ENCODE results near the gene ATG9A.
"Not testable (repeated sequence)": the region's sequence is repeated elsewhere in the genome, so short reads cannot be mapped to it uniquely, and the experiment has no call there.

ATG9A gene
- long read RNA-seq, donor 1, full-length matches to known transcripts: 6 of 16 reads
- long read RNA-seq, donor 1, partial matches to known transcripts: 10 of 16 reads
- long read RNA-seq, donor 1, other reads (novel, unspliced or antisense): 0 of 16 reads
- long read RNA-seq, donor 2, full-length matches to known transcripts: 6 of 6 reads
- long read RNA-seq, donor 2, partial matches to known transcripts: 0 of 6 reads
- long read RNA-seq, donor 2, other reads (novel, unspliced or antisense): 0 of 6 reads
- long read RNA-seq, donor 3, full-length matches to known transcripts: 5 of 5 reads
- long read RNA-seq, donor 3, partial matches to known transcripts: 0 of 5 reads
- long read RNA-seq, donor 3, other reads (novel, unspliced or antisense): 0 of 5 reads
- long read RNA-seq, donor 4, full-length matches to known transcripts: 4 of 4 reads
- long read RNA-seq, donor 4, partial matches to known transcripts: 0 of 4 reads
- long read RNA-seq, donor 4, other reads (novel, unspliced or antisense): 0 of 4 reads
- long read RNA-seq, donor 5, full-length matches to known transcripts: 7 of 7 reads
- long read RNA-seq, donor 5, partial matches to known transcripts: 0 of 7 reads
- long read RNA-seq, donor 5, other reads (novel, unspliced or antisense): 0 of 7 reads
- long read RNA-seq, donor 6, full-length matches to known transcripts: 5 of 16 reads
- long read RNA-seq, donor 6, partial matches to known transcripts: 11 of 16 reads
- long read RNA-seq, donor 6, other reads (novel, unspliced or antisense): 0 of 16 reads
- long read RNA-seq, donor 7, full-length matches to known transcripts: 6 of 6 reads
- long read RNA-seq, donor 7, partial matches to known transcripts: 0 of 6 reads
- long read RNA-seq, donor 7, other reads (novel, unspliced or antisense): 0 of 6 reads
- long read RNA-seq, donor 8, transcript ATG9A-201 (16 exons, 3,130 nt): major isoform, 5 of 21 reads
- long read RNA-seq, donor 8, partial matches to known transcripts: 13 of 21 reads
- long read RNA-seq, donor 8, other reads (novel, unspliced or antisense): 0 of 21 reads

GRCh38 chr2:219229305-219230058 lies at the start of gene ATG9A, which contains the start of gene ANKZF1:
Gene ATG9A (minus strand): TSS chr2:219229636. CDS start chr2:219228024, 1,612 bp downstream.
Gene ANKZF1 (plus strand): TSS chr2:219229806. CDS start chr2:219230258, 452 bp downstream.
- peak; percentile 99 for DNase-seq

- no peak for DNase-seq
Observed at GRCh38 chr2:219278655-219279150, 49.3 kb upstream of the ATG9A start.

GRCh38 chr2:219277703-219278654 lies 48.5 kb upstream of the ATG9A start:
- DNase-seq: peak; percentile 77

GRCh38 chr2:219274361-219274921 lies 45.0 kb upstream of the ATG9A start:
- no peak for DNase-seq

- DNase-seq: no peak
Observed at GRCh38 chr2:219273937-219274336, 44.5 kb upstream of the ATG9A start.

- DNase-seq: no peak
Observed at GRCh38 chr2:219272995-219273394, 43.6 kb upstream of the ATG9A start.

GRCh38 chr2:219272356-219272755 lies 42.9 kb upstream of the ATG9A start:
- no peak for DNase-seq

- DNase-seq: no peak
Observed at GRCh38 chr2:219271021-219271420, 41.6 kb upstream of the ATG9A start.

- no peak for DNase-seq
Observed at GRCh38 chr2:219270055-219270372, 40.6 kb upstream of the ATG9A start.

- DNase-seq: no peak
Observed at GRCh38 chr2:219269362-219270054, 40.1 kb upstream of the ATG9A start.

GRCh38 chr2:219268294-219268693 lies 38.9 kb upstream of the ATG9A start:
- DNase-seq: no peak

- no peak for DNase-seq
Observed at GRCh38 chr2:219266886-219267285, 37.5 kb upstream of the ATG9A start.

GRCh38 chr2:219266232-219266631 lies 36.8 kb upstream of the ATG9A start:
- DNase-seq: no peak

GRCh38 chr2:219261024-219261855 lies 31.8 kb upstream of the ATG9A start:
- no peak for DNase-seq

- DNase-seq: not testable (repeated sequence)
Observed at GRCh38 chr2:219258942-219259341, 29.5 kb upstream of the ATG9A start.

GRCh38 chr2:219254590-219255201 lies 25.3 kb upstream of the ATG9A start:
- no peak for DNase-seq

GRCh38 chr2:219253753-219254589 lies 24.5 kb upstream of the ATG9A start, which contains the start of gene TUBA4A:
Gene TUBA4A (minus strand): TSS chr2:219253918. CDS start chr2:219253858, 60 bp downstream.
- peak; percentile 84 for DNase-seq

Data from right kidney (tissue), 9 donors.